Smooth muscle cell (in vitro differentiated cells): ENCODE results near the gene MRPS18C. TPM values are rescaled to one million over a fixed set of nuclear protein-coding genes. Genes with fewer than 3 reads are reported as not detected.

Experiments
- DNase-seq: peaks from one replicate; lab custom pipeline; 2025; ENCODE audit not compliant: unreplicated experiment; lab: John Stamatoyannopoulos, UW
- H2AFZ ChIP-seq: fragments of 200-600 bp; sonication (generic); 2 replicates; pipeline ENCODE4 v1.6.0; 2016; ENCODE audit warnings: antibody characterized with exemption, low read depth, mild to moderate bottlenecking
- H3F3A ChIP-seq: fragments of 200-600 bp; sonication (generic); 2 replicates; pipeline ENCODE4 v1.6.0; 2017; ENCODE audit warnings: antibody characterized with exemption, low read depth
- H3K27ac ChIP-seq: fragments of 200-600 bp; sonication (generic); 2 replicates; pipeline ENCODE4 v1.5.1; 2016; ENCODE audit warnings: low read depth, mild to moderate bottlenecking
- H3K27me3 ChIP-seq: fragments of 200-600 bp; sonication (generic); 2 replicates; pipeline ENCODE4 v1.6.1; 2016; ENCODE audit warnings: low read depth, mild to moderate bottlenecking
- H3K36me3 ChIP-seq: fragments of 200-600 bp; sonication (generic); 2 replicates; pipeline ENCODE4 v1.5.1; 2016; ENCODE audit warnings: low read depth
- H3K4me1 ChIP-seq: fragments of 200-600 bp; sonication (generic); 2 replicates; pipeline ENCODE4 v1.5.1; 2016; ENCODE audit warnings: low read depth
- H3K4me2 ChIP-seq: fragments of 200-600 bp; sonication (generic); 2 replicates; pipeline ENCODE4 v1.6.0; 2016; ENCODE audit warnings: mild to moderate bottlenecking
- H3K4me3 ChIP-seq: fragments of 200-600 bp; sonication (generic); 2 replicates; pipeline ENCODE4 v1.5.1; 2016; ENCODE audit warnings: mild to moderate bottlenecking
- H3K79me2 ChIP-seq: fragments of 200-600 bp; sonication (generic); 2 replicates; pipeline ENCODE4 v1.6.0; 2016; ENCODE audit warnings: low read depth, mild to moderate bottlenecking
- H3K9ac ChIP-seq: fragments of 200-600 bp; sonication (generic); 2 replicates; pipeline ENCODE4 v1.6.0; 2016; ENCODE audit warnings: low read depth
- H3K9me3 ChIP-seq: fragments of 200-600 bp; sonication (generic); replicated peaks from 2 replicates; pipeline ENCODE4 v1.5.1; 2016; ENCODE audit warnings: low read depth
- H4K20me1 ChIP-seq: fragments of 200-600 bp; sonication (generic); 2 replicates; pipeline ENCODE4 v1.6.0; 2016; ENCODE audit warnings: low read depth
- CTCF ChIP-seq: fragments of 200-600 bp; sonication (generic); IDR thresholded peaks from 2 replicates; pipeline ENCODE4 v1.5.1; 2017; ENCODE audit warnings: borderline replicate concordance, mild to moderate bottlenecking, antibody characterized with exemption; ENCODE audit not compliant: insufficient read depth, poor library complexity, severe bottlenecking
- WGBS: methylation state at CpG from one replicate; pipeline ENCODE4 v1.1.7; 2016; ENCODE audit warnings: low lambda C conversion rate; 5-methylcytosine and 5-hydroxymethylcytosine counted together
- polyA plus RNA-seq: library from polyadenylated mRNA; unstranded; fragments of >200 nt; fragmentation: Nextera tagmentation; extraction: Ambion mirVana; gene quantifications from 2 replicates; pipeline ENCODE4 v1.2.1, GENCODE V29; 2016
- total RNA-seq: library from RNA; depleted of rRNA; stranded (reverse); fragments of >200 nt; gene quantifications from 2 replicates; pipeline ENCODE4 v1.2.3, GENCODE V29; 2014

The MRPS18C gene
- total and polyA plus RNA-seq, 2 experiments from 2014 or later: 24.2 to 121 TPM

- peak within 1 kb of the TSS; percentile 98 for H2AFZ ChIP-seq
- H3K4me1 ChIP-seq: peaks cover 11% of the 10 kb centered on the region
- WGBS: 1% methylated on average over 64 of the region's 93 CpGs
- H3K9me3 ChIP-seq: no peaks in the 10 kb centered on the region
- peaks cover 4% of the 10 kb centered on the region for H3F3A ChIP-seq
- no peaks in the 10 kb centered on the region for H4K20me1 ChIP-seq
- no peaks in the 10 kb centered on the region for H3K79me2 ChIP-seq
- H3K4me2 ChIP-seq: peak within 1 kb of the TSS; percentile 83
- H3K9ac ChIP-seq: peak within 1 kb of the TSS; percentile 44
- no peaks in the 10 kb centered on the region for H3K36me3 ChIP-seq
- TF ChIP-seq CTCF: no peak
- H3K27ac ChIP-seq: peak within 1 kb of the TSS; percentile 47
- H3K4me3 ChIP-seq: peak within 1 kb of the TSS; percentile 69
- no peaks in the 10 kb centered on the region for H3K27me3 ChIP-seq
- DNase-seq: peak; percentile 76
Measured at GRCh38 chr4:83484500-83485461, 28.9 kb downstream of the MRPS18C start, which contains the start of gene ABRAXAS1. ABRAXAS1 (minus strand) TSS chr4:83485100; CDS start chr4:83485072, 28 bp downstream.

DNA sequence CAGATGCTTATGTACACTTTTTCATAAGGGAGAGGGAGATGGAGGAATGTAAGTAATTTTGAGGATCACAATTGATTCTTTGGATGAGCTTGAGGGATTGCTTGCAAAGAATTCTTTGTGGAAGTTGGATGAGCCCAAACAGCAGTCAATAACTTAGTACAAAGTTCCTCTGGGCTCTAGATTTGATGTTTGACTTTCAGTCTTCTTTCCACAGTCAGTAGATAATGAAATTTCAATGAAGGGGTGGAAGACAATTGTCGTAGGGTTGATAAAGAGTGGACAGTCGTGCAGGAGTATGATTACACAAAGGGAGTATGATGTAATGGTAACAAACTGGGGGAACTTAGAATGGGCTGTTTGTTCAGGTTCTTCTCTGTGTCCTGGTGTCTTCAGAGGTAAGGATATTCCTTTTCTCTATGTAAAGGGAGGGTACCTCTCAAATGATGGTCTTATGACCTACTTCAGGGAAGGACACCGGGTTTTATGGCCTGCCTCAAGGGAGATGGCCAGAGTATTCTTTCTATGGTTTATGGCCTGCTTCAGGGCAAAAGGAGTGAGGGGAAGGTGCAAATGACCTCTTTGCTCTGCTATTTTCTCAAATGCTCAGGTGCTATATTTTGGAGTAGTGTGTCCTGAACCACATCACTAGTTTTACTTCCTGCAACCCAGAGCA lies 30.7 kb downstream of the MRPS18C start:
- no peak overlapping the region for H3K4me3 ChIP-seq
- H3K4me1 ChIP-seq: peaks cover 11% of the 10 kb centered on the region
- no peaks in the 10 kb centered on the region for H3K9me3 ChIP-seq
- TF ChIP-seq CTCF: no peak
- H3K27ac ChIP-seq: no peak overlapping the region
- H4K20me1 ChIP-seq: no peaks in the 10 kb centered on the region
- H3K9ac ChIP-seq: no peak overlapping the region
- H2AFZ ChIP-seq: no peak overlapping the region
- no peak overlapping the region for H3K4me2 ChIP-seq
- H3K36me3 ChIP-seq: no peaks in the 10 kb centered on the region
- 87% methylated on average over 3 of the region's 3 CpGs for WGBS
- DNase-seq: no peak
- no peaks in the 10 kb centered on the region for H3K27me3 ChIP-seq
- no peaks in the 10 kb centered on the region for H3K79me2 ChIP-seq
- H3F3A ChIP-seq: peaks cover 4% of the 10 kb centered on the region

DNA sequence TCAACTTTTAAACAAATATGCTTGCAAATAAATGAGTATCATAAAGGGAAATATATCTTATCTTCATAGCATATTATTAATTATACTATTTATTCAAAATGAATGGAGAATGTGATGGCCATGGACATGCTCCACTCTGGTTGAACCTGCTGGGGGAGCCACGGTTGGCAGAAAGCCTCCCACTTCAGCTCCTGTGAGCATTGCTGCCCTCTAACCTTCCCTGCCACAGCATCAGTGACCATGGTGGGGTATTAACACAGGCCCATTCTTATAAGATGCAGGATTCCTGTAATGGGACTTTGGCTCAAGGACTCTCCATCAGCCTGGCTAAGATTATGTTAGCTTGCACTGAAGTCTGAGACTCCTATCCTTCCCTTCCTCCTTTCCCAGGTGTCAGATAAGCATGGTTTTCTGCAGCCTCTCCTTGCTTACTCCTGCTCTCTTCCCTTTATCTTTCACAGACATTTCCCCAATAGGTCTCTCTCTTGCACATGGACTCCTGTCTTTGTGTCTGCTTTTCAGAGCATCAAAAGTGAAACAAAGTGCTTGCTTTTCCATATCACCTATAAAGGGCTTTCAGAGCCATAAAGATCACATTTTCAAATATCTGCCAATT lies 34.0 kb downstream of the MRPS18C start:
- Histone ChIP-seq H4K20me1 (no peaks in the 10 kb centered on the region), H3K27ac (no peak overlapping the region), H3K4me3 (no peak overlapping the region), H2AFZ (no peak overlapping the region), H3K36me3 (no peaks in the 10 kb centered on the region), H3K4me1 (peaks cover 6% of the 10 kb centered on the region), H3K9me3 (no peaks in the 10 kb centered on the region), H3K27me3 (no peaks in the 10 kb centered on the region), H3K9ac (no peak overlapping the region), H3F3A (peaks cover 4% of the 10 kb centered on the region), H3K79me2 (no peaks in the 10 kb centered on the region), H3K4me2 (no peak overlapping the region)
- DNase-seq: no peak
- 44% methylated on average over 1 of the region's 1 CpG for WGBS
- TF ChIP-seq CTCF: no peak
